Neural cell (in vitro differentiated cells): ENCODE results near the gene STAU1. TPM values are rescaled to one million over a fixed set of nuclear protein-coding genes. Genes with fewer than 3 reads are reported as not detected.

ENCODE experiments used
- H2AFZ ChIP-seq: fragments of 200-600, 300-800 bp; sonication (generic), shearing (Covaris generic); 2 replicates; pipeline ENCODE4 v1.6.0; 2014; ENCODE audit warnings: low read depth, mild to moderate bottlenecking, antibody characterized with exemption, low read length, moderate library complexity
- H3F3A ChIP-seq: fragments of 200-600 bp; shearing (Covaris generic); 2 replicates; pipeline ENCODE4 v1.6.1; 2016; ENCODE audit warnings: mild to moderate bottlenecking, moderate library complexity, mixed read lengths, antibody characterized with exemption, low read length; ENCODE audit not compliant: insufficient read depth, poor library complexity, severe bottlenecking
- H3K27ac ChIP-seq: fragments of 200-600, 300-800 bp; sonication (generic), shearing (Covaris generic); 2 replicates; pipeline ENCODE4 v1.5.1; 2014; ENCODE audit warnings: mild to moderate bottlenecking, low read length, moderate library complexity
- H3K27me3 ChIP-seq: fragments of 300-800, 200-600 bp; sonication (generic), shearing (Covaris generic); 2 replicates; pipeline ENCODE4 v1.6.0; 2014; ENCODE audit warnings: mild to moderate bottlenecking, low read depth, low read length, moderate library complexity; ENCODE audit not compliant: insufficient read depth
- H3K36me3 ChIP-seq: fragments of 300-800, 200-600 bp; sonication (generic), shearing (Covaris generic); 2 replicates; pipeline ENCODE4 v1.5.1; 2014; ENCODE audit warnings: mild to moderate bottlenecking, antibody characterized with exemption, low read length, moderate library complexity; ENCODE audit not compliant: insufficient read depth
- H3K4me2 ChIP-seq: fragments of 300-800, 200-600 bp; sonication (generic), shearing (Covaris generic); 2 replicates; pipeline ENCODE4 v1.6.0; 2014; ENCODE audit warnings: mild to moderate bottlenecking, low read length
- H3K4me3 ChIP-seq: fragments of 300-800, 200-600 bp; sonication (generic), shearing (Covaris generic); 2 replicates; pipeline ENCODE4 v1.5.1; 2014; ENCODE audit warnings: mild to moderate bottlenecking, low read length, moderate library complexity
- H3K79me2 ChIP-seq: fragments of 200-600 bp; shearing (Covaris generic); replicated peaks from 2 replicates; pipeline ENCODE4 v1.6.0; 2014; ENCODE audit warnings: mild to moderate bottlenecking, low read length, moderate library complexity; ENCODE audit not compliant: insufficient read depth
- H3K9ac ChIP-seq: fragments of 300-800, 200-600 bp; sonication (generic), shearing (Covaris generic); 2 replicates; pipeline ENCODE4 v1.6.1; 2016; ENCODE audit warnings: mild to moderate bottlenecking, low read length, mixed read lengths
- H3K9me2 ChIP-seq: fragments of 200-600 bp; shearing (Covaris generic); 2 replicates; pipeline ENCODE4 v1.6.1; 2016; ENCODE audit warnings: mild to moderate bottlenecking, low read length, mixed read lengths; ENCODE audit not compliant: insufficient read depth
- H3K9me3 ChIP-seq: fragments of 200-600, 300-800 bp; sonication (generic), shearing (Covaris generic); 2 replicates; pipeline ENCODE4 v1.6.1; 2016; ENCODE audit warnings: mild to moderate bottlenecking, mixed run types, low read length, moderate library complexity, mixed read lengths
- H4K20me1 ChIP-seq: fragments of 200-600 bp; shearing (Covaris generic); 2 replicates; pipeline ENCODE4 v1.6.1; 2016; ENCODE audit warnings: mild to moderate bottlenecking, mixed run types; ENCODE audit not compliant: insufficient read depth
- CTCF ChIP-seq: fragments of 450-650 bp; IDR thresholded peaks from 2 replicates; pipeline ENCODE4 v1.5.1; 2014; ENCODE audit warnings: antibody characterized with exemption, mild to moderate bottlenecking, moderate library complexity; ENCODE audit not compliant: poor library complexity, severe bottlenecking
- EP300 ChIP-seq: fragments of 450-650 bp; conservative IDR thresholded peaks from 2 replicates; pipeline ENCODE4 v1.6.1; 2014; ENCODE audit warnings: antibody characterized with exemption, mild to moderate bottlenecking, moderate library complexity; ENCODE audit not compliant: poor library complexity, severe bottlenecking
- EZH2 ChIP-seq: fragments of 200-600, 300-800 bp; shearing (Covaris generic), sonication (generic); IDR thresholded peaks from 2 replicates; pipeline ENCODE4 v1.6.1; 2014; ENCODE audit warnings: antibody characterized with exemption, low read length, borderline replicate concordance, mild to moderate bottlenecking; ENCODE audit not compliant: insufficient read depth, poor library complexity, severe bottlenecking
- MXI1 ChIP-seq: fragments of 450-650 bp; conservative IDR thresholded peaks from 2 replicates; pipeline ENCODE4 v1.6.1; 2014; ENCODE audit warnings: antibody characterized with exemption, mild to moderate bottlenecking; ENCODE audit not compliant: poor library complexity, severe bottlenecking
- POLR2AphosphoS5 ChIP-seq: IDR thresholded peaks from 2 replicates; pipeline ENCODE4 v1.6.1; 2012
- RAD21 ChIP-seq: fragments of 450-650 bp; conservative IDR thresholded peaks from 2 replicates; pipeline ENCODE4 v1.6.1; 2014; ENCODE audit warnings: antibody characterized with exemption, mild to moderate bottlenecking, moderate library complexity
- REST ChIP-seq: IDR thresholded peaks from 2 replicates; pipeline ENCODE4 v1.6.1; 2012; ENCODE audit warnings: borderline replicate concordance
- SMC3 ChIP-seq: fragments of 450-650 bp; conservative IDR thresholded peaks from 2 replicates; pipeline ENCODE4 v1.6.1; 2014; ENCODE audit warnings: antibody characterized with exemption, mild to moderate bottlenecking, moderate library complexity; ENCODE audit not compliant: poor library complexity
- TAF1 ChIP-seq: IDR thresholded peaks from 2 replicates; pipeline ENCODE4 v1.6.1; 2012; ENCODE audit warnings: low read depth
- polyA plus RNA-seq: library from polyadenylated mRNA; depleted of rRNA; stranded (reverse); fragments of >200 nt; gene quantifications from 2 replicates; pipeline ENCODE4 v1.2.3, GENCODE V29; 2014

STAU1 gene
- polyA plus RNA-seq, 1 donor from 2014 or later, result 43.1 TPM

- H3K4me3 ChIP-seq, result no peak overlapping the region
Observed at GRCh38 chr20:49157146-49157545, 31.0 kb downstream of the STAU1 start.

GRCh38 chr20:49156481-49156880 lies 31.7 kb downstream of the STAU1 start:
- H3K9me3 ChIP-seq, result no peaks in the 10 kb centered on the region
- no peaks in the 10 kb centered on the region for H3K27me3 ChIP-seq
- H3F3A ChIP-seq, result no peaks in the 10 kb centered on the region
- no peak overlapping the region for H3K9ac ChIP-seq
- H3K9me2 ChIP-seq, result no peaks in the 10 kb centered on the region
- no peaks in the 10 kb centered on the region for H4K20me1 ChIP-seq
- no peak overlapping the region for H3K4me2 ChIP-seq
- no peak overlapping the region for H3K4me3 ChIP-seq
- peaks cover 3% of the 10 kb centered on the region for H3K79me2 ChIP-seq
- H3K36me3 ChIP-seq, result no peaks in the 10 kb centered on the region
- H3K27ac ChIP-seq, result no peak overlapping the region
- H2AFZ ChIP-seq, result no peak overlapping the region
- TF ChIP-seq EP300 (no peak), REST (no peak), TAF1 (no peak), EZH2 (no peak), CTCF (no peak), MXI1 (no peak), SMC3 (no peak), POLR2AphosphoS5 (no peak), RAD21 (no peak)

More at GRCh38 chr20:49157146-49157545, 31.0 kb downstream of the STAU1 start:
- Histone ChIP-seq H3K36me3 (no peaks in the 10 kb centered on the region), H4K20me1 (no peaks in the 10 kb centered on the region), H3K9ac (no peak overlapping the region), H3K4me2 (no peak overlapping the region), H3K27me3 (no peaks in the 10 kb centered on the region), H3F3A (no peaks in the 10 kb centered on the region), H3K9me3 (no peaks in the 10 kb centered on the region), H3K27ac (no peak overlapping the region), H3K9me2 (no peaks in the 10 kb centered on the region), H3K79me2 (peaks cover 3% of the 10 kb centered on the region), H2AFZ (no peak overlapping the region)
- no peak for TF ChIP-seq POLR2AphosphoS5
- TF ChIP-seq TAF1, result no peak

- H3K27ac ChIP-seq, result no peak overlapping the region
- H3K9ac ChIP-seq, result no peak overlapping the region
Observed at GRCh38 chr20:49151436-49151835, 36.7 kb downstream of the STAU1 start.

More at GRCh38 chr20:49151436-49151835, 36.7 kb downstream of the STAU1 start:
- Histone ChIP-seq H3K4me2 (no peak overlapping the region), H3K9me2 (no peaks in the 10 kb centered on the region), H3K36me3 (no peaks in the 10 kb centered on the region), H3F3A (no peaks in the 10 kb centered on the region), H3K9me3 (no peaks in the 10 kb centered on the region), H3K4me3 (no peak overlapping the region), H2AFZ (no peak overlapping the region), H3K27me3 (no peaks in the 10 kb centered on the region), H4K20me1 (no peaks in the 10 kb centered on the region), H3K79me2 (no peaks in the 10 kb centered on the region)
- TF ChIP-seq REST (no peak), EP300 (no peak), CTCF (no peak), SMC3 (no peak), EZH2 (no peak), TAF1 (no peak), RAD21 (no peak), POLR2AphosphoS5 (no peak)
